HEK293 (cell line): Measurements from ENCODE around the gene MRC2.

Experiments
- CTCF ChIA-PET: fragments of 350-600 bp; formaldehyde crosslinking; extraction: SDS; loops from one replicate; lab custom pipeline; 2021; ENCODE audit warnings: antibody characterized with exemption; lab: Yijun Ruan, JAX
- POLR2A ChIA-PET: fragments of 300-600 bp; formaldehyde crosslinking; extraction: SDS; loops from one replicate; lab custom pipeline; 2020; ENCODE audit warnings: antibody characterized with exemption, inconsistent platforms; lab: Yijun Ruan, JAX
- H3K27ac ChIP-seq: fragments of 200-500 bp; sonication (Bioruptor generic); 2 replicates; pipeline ENCODE4 v1.5.1; 2014; ENCODE audit warnings: low read depth, low read length, control low read depth, inconsistent platforms; ENCODE audit errors: extremely low read depth
- H3K36me3 ChIP-seq, 2 experiments: fragments of 200-500 bp in 1 of 2; sonication (Bioruptor generic) in 1 of 2; 1 replicate in 1 of 2; 2 replicates in 1 of 2; pipeline ENCODE4 v1.5.1; 2014 to 2017; ENCODE audit warnings: inconsistent platforms in 2 of 2, low read length in 2 of 2; ENCODE audit not compliant: control insufficient read depth in 2 of 2, insufficient read depth in 1 of 2
- H3K4me1 ChIP-seq: fragments of 200-500 bp; sonication (Bioruptor generic); 2 replicates; pipeline ENCODE4 v1.5.1; 2014; ENCODE audit warnings: mild to moderate bottlenecking, low read length, inconsistent platforms; ENCODE audit not compliant: control insufficient read depth, insufficient read depth
- H3K4me3 ChIP-seq: 2 replicates; pipeline ENCODE4 v1.5.1; 2011; ENCODE audit warnings: low read depth, mild to moderate bottlenecking, control low read depth, low read length, moderate library complexity
- H3K9me3 ChIP-seq: fragments of 200-500 bp; sonication (Bioruptor generic); 2 replicates; pipeline ENCODE4 v1.5.1; 2014; ENCODE audit warnings: low read depth, low read length, inconsistent platforms; ENCODE audit not compliant: control insufficient read depth, insufficient read depth
- GLIS2 ChIP-seq: fragments of 450-650 bp; formaldehyde crosslinking; IDR thresholded peaks from 2 replicates; pipeline ENCODE4 v1.5.1; 2016; ENCODE audit warnings: missing biosample characterization, missing genetic modification characterization
- SETDB1 ChIP-seq: IDR thresholded peaks from one replicate; pipeline ENCODE4 v1.6.1; 2017; ENCODE audit warnings: mild to moderate bottlenecking, low read length, moderate library complexity, mixed read lengths; ENCODE audit not compliant: insufficient read length
- SP3 ChIP-seq: fragments of 450-650 bp; formaldehyde crosslinking; IDR thresholded peaks from 2 replicates; pipeline ENCODE4 v1.5.1; 2016; ENCODE audit warnings: missing biosample characterization, missing genetic modification characterization
- ZBTB17 ChIP-seq: fragments of 450-650 bp; formaldehyde crosslinking; IDR thresholded peaks from 2 replicates; pipeline ENCODE4 v1.5.1; 2016; ENCODE audit warnings: missing biosample characterization, missing genetic modification characterization
- ZNF157 ChIP-seq: fragments of 450-650 bp; formaldehyde crosslinking; IDR thresholded peaks from 2 replicates; pipeline ENCODE4 v1.5.1; 2016; ENCODE audit warnings: missing biosample characterization, missing genetic modification characterization
- ZNF202 ChIP-seq: fragments of 450-650 bp; formaldehyde crosslinking; IDR thresholded peaks from 2 replicates; pipeline ENCODE4 v1.5.1; 2016; ENCODE audit warnings: missing biosample characterization, missing genetic modification characterization, borderline replicate concordance
- ZNF214 ChIP-seq: fragments of 450-650 bp; formaldehyde crosslinking; IDR thresholded peaks from 2 replicates; pipeline ENCODE4 v1.5.1; 2017; ENCODE audit warnings: missing biosample characterization, mild to moderate bottlenecking, missing genetic modification characterization, borderline replicate concordance
- ZNF24 ChIP-seq: fragments of 450-650 bp; formaldehyde crosslinking; IDR thresholded peaks from 2 replicates; pipeline ENCODE4 v1.5.1; 2016; ENCODE audit warnings: missing biosample characterization, missing genetic modification characterization
- ZNF391 ChIP-seq: fragments of 450-650 bp; formaldehyde crosslinking; IDR thresholded peaks from 2 replicates; pipeline ENCODE4 v1.5.1; 2016; ENCODE audit warnings: low read depth, missing biosample characterization, missing genetic modification characterization, borderline replicate concordance
- ZNF394 ChIP-seq: fragments of 450-650 bp; formaldehyde crosslinking; IDR thresholded peaks from 2 replicates; pipeline ENCODE4 v1.5.1; 2016; ENCODE audit warnings: missing biosample characterization, missing genetic modification characterization, mild to moderate bottlenecking, moderate library complexity, borderline replicate concordance
- ZNF404 ChIP-seq: fragments of 450-650 bp; formaldehyde crosslinking; IDR thresholded peaks from 2 replicates; pipeline ENCODE4 v1.5.1; 2017; ENCODE audit warnings: missing biosample characterization, missing genetic modification characterization
- ZNF514 ChIP-seq: fragments of 450-650 bp; formaldehyde crosslinking; IDR thresholded peaks from 2 replicates; pipeline ENCODE4 v1.5.1; 2016; ENCODE audit warnings: missing biosample characterization, missing genetic modification characterization
- ZNF544 ChIP-seq: fragments of 450-650 bp; formaldehyde crosslinking; IDR thresholded peaks from 2 replicates; pipeline ENCODE4 v1.5.0; 2017; ENCODE audit warnings: missing biosample characterization, missing genetic modification characterization
- ZNF549 ChIP-seq: fragments of 450-650 bp; IDR thresholded peaks from 2 replicates; pipeline ENCODE4 v1.5.1; 2018; ENCODE audit warnings: missing biosample characterization, missing genetic modification characterization, mild to moderate bottlenecking, inconsistent platforms, moderate library complexity
- ZNF571 ChIP-seq: fragments of 450-650 bp; formaldehyde crosslinking; IDR thresholded peaks from 2 replicates; pipeline ENCODE4 v1.5.0; 2017; ENCODE audit warnings: missing biosample characterization, missing genetic modification characterization
- ZNF610 ChIP-seq: fragments of 450-650 bp; formaldehyde crosslinking; IDR thresholded peaks from 2 replicates; pipeline ENCODE4 v1.5.1; 2016; ENCODE audit warnings: missing biosample characterization, missing genetic modification characterization, borderline replicate concordance
- ZNF658 ChIP-seq: fragments of 450-650 bp; formaldehyde crosslinking; IDR thresholded peaks from 2 replicates; pipeline ENCODE4; 2016; ENCODE audit warnings: missing biosample characterization, missing genetic modification characterization
- ZNF707 ChIP-seq: fragments of 450-650 bp; formaldehyde crosslinking; IDR thresholded peaks from 2 replicates; pipeline ENCODE4 v1.5.1; 2016; ENCODE audit warnings: missing biosample characterization, missing genetic modification characterization
- TF ChIP-seq, protein P1 (sequence below): fragments of 450-650 bp; IDR thresholded peaks from 2 replicates; pipeline ENCODE4 v1.5.1; 2018; ENCODE audit warnings: missing biosample characterization, mild to moderate bottlenecking, missing genetic modification characterization
- TF ChIP-seq, protein P2 (sequence below): IDR thresholded peaks from 2 replicates; pipeline ENCODE4 v1.6.1; 2011; ENCODE audit warnings: mild to moderate bottlenecking, low read depth, low read length, borderline replicate concordance
- TF ChIP-seq, protein P3 (sequence below): fragments of 450-650 bp; formaldehyde crosslinking; IDR thresholded peaks from 2 replicates; pipeline ENCODE4 v1.5.1; 2017; ENCODE audit warnings: missing biosample characterization, missing genetic modification characterization
- TF ChIP-seq, protein P4 (sequence below): sonication (generic); formaldehyde crosslinking; IDR thresholded peaks from 2 replicates; pipeline ENCODE4 v1.8.1; 2022; ENCODE audit warnings: mild to moderate bottlenecking, moderate library complexity, missing genetic modification reagents
- TF ChIP-seq, protein P5 (sequence below): fragments of 450-650 bp; formaldehyde crosslinking; IDR thresholded peaks from 2 replicates; pipeline ENCODE4 v1.5.1; 2016; ENCODE audit warnings: missing biosample characterization, missing genetic modification characterization, borderline replicate concordance
- TF ChIP-seq, protein P6 (sequence below): fragments of 450-650 bp; formaldehyde crosslinking; IDR thresholded peaks from 2 replicates; pipeline ENCODE4 v1.5.1; 2016; ENCODE audit warnings: missing biosample characterization, missing genetic modification characterization

Gene MRC2

DNA sequence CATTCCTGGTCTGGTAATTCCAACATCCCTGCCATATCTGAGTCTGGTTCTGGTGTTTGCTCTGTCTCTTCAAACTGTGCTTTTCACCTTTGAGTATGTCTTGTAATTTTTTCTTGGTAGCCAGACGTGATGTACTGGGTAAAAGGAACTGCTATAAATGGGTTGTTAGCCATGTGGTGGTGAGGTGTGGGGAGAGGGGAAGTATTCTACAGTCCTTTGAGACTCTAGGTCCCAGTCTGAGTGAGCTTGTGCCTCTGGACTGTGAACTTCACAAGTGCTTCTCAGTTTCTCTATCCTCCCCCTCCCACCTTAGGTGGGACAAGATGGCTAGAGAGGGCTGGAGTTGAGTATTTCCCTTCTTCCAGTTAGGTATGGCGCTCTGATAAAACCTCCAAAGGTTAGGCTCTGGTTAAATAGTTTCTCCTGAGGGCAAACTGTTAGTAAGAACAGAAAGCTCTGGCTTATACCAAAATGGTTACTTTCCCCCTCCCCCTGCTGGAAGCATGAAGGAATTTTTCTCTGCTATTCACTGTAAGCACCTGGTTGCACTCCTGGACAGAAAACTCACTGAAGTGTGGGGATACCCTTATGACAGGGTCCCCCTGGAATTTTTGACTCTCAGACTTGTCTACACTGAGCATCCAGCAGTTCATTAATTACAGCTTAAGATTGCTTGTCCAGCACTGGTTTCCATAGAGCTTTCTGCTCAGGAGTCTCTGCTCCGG, 92.8 kb downstream of the MRC2 start:
- CTCF ChIA-PET = interaction anchor here (0.6 to 1.5 kb wide), 6 partner anchors 11 to 255 kb away, joined by 3 to 8 read pairs (median 4); no protein-coding TSS in a partner anchor

DNA sequence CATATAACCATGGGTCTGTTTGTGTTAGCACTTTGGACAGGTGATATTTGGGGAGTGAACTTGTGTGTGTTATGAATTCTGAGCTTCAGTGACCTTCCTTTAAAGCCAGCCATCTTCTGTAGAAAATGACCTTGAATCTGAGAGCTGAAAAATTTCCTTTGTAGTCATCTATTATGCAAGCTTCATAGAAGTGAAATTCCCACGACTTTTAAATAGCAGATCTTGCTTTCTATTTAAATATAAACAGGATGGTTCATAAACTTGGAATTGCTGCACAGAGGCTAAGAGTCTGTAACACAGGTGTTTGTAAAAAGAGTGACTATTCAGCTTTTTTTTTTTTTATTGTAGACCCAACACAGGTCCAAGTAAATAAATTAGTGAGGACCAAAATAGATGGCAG, 95.2 kb downstream of the MRC2 start:
- Histone ChIP-seq H3K9me3 (no peaks in the 10 kb centered on the region), H3K36me3 (no peaks in the 10 kb centered on the region), H3K4me1 (peaks cover 4% of the 10 kb centered on the region; the same call in 1 of the 2 replicates), H3K4me3 (no peak overlapping the region), H3K27ac (no peak overlapping the region)
- CTCF ChIA-PET = interaction anchor here (0.6 to 1.5 kb wide), 5 partner anchors 13 to 871 kb away, joined by 3 to 6 read pairs (median 4); no protein-coding TSS in a partner anchor
- POLR2A ChIA-PET = no interaction called here
- TF ChIP-seq SETDB1 (no peak), ZNF514 (no peak), ZNF202 (tag by site-specific recombination) (no peak), ZNF549 (tag by site-specific recombination) (no peak), ZNF707 (tag by site-specific recombination) (no peak), ZNF658 (tag by site-specific recombination) (no peak), ZNF404 (tag by site-specific recombination) (no peak)
- TF ChIP-seq, protein P1, sequence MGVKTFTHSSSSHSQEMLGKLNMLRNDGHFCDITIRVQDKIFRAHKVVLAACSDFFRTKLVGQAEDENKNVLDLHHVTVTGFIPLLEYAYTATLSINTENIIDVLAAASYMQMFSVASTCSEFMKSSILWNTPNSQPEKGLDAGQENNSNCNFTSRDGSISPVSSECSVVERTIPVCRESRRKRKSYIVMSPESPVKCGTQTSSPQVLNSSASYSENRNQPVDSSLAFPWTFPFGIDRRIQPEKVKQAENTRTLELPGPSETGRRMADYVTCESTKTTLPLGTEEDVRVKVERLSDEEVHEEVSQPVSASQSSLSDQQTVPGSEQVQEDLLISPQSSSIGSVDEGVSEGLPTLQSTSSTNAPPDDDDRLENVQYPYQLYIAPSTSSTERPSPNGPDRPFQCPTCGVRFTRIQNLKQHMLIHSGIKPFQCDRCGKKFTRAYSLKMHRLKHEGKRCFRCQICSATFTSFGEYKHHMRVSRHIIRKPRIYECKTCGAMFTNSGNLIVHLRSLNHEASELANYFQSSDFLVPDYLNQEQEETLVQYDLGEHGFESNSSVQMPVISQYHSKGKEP (tag by site-specific recombination) = no peak
- TF ChIP-seq, protein P2, sequence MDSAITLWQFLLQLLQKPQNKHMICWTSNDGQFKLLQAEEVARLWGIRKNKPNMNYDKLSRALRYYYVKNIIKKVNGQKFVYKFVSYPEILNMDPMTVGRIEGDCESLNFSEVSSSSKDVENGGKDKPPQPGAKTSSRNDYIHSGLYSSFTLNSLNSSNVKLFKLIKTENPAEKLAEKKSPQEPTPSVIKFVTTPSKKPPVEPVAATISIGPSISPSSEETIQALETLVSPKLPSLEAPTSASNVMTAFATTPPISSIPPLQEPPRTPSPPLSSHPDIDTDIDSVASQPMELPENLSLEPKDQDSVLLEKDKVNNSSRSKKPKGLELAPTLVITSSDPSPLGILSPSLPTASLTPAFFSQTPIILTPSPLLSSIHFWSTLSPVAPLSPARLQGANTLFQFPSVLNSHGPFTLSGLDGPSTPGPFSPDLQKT = no peak
- TF ChIP-seq, protein P3, sequence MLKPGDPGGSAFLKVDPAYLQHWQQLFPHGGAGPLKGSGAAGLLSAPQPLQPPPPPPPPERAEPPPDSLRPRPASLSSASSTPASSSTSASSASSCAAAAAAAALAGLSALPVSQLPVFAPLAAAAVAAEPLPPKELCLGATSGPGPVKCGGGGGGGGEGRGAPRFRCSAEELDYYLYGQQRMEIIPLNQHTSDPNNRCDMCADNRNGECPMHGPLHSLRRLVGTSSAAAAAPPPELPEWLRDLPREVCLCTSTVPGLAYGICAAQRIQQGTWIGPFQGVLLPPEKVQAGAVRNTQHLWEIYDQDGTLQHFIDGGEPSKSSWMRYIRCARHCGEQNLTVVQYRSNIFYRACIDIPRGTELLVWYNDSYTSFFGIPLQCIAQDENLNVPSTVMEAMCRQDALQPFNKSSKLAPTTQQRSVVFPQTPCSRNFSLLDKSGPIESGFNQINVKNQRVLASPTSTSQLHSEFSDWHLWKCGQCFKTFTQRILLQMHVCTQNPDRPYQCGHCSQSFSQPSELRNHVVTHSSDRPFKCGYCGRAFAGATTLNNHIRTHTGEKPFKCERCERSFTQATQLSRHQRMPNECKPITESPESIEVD (tag by site-specific recombination) = no peak
- TF ChIP-seq, protein P4, sequence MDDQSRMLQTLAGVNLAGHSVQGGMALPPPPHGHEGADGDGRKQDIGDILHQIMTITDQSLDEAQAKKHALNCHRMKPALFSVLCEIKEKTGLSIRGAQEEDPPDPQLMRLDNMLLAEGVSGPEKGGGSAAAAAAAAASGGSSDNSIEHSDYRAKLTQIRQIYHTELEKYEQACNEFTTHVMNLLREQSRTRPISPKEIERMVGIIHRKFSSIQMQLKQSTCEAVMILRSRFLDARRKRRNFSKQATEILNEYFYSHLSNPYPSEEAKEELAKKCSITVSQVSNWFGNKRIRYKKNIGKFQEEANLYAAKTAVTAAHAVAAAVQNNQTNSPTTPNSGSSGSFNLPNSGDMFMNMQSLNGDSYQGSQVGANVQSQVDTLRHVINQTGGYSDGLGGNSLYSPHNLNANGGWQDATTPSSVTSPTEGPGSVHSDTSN = no peak

More for the DNA sequence above, 92.8 kb downstream of the MRC2 start:
- Histone ChIP-seq H3K9me3 (no peaks in the 10 kb centered on the region), H3K4me3 (no peak overlapping the region)
- TF ChIP-seq ZNF571 = no peak
- TF ChIP-seq ZNF394 = no peak
- TF ChIP-seq, protein P5, sequence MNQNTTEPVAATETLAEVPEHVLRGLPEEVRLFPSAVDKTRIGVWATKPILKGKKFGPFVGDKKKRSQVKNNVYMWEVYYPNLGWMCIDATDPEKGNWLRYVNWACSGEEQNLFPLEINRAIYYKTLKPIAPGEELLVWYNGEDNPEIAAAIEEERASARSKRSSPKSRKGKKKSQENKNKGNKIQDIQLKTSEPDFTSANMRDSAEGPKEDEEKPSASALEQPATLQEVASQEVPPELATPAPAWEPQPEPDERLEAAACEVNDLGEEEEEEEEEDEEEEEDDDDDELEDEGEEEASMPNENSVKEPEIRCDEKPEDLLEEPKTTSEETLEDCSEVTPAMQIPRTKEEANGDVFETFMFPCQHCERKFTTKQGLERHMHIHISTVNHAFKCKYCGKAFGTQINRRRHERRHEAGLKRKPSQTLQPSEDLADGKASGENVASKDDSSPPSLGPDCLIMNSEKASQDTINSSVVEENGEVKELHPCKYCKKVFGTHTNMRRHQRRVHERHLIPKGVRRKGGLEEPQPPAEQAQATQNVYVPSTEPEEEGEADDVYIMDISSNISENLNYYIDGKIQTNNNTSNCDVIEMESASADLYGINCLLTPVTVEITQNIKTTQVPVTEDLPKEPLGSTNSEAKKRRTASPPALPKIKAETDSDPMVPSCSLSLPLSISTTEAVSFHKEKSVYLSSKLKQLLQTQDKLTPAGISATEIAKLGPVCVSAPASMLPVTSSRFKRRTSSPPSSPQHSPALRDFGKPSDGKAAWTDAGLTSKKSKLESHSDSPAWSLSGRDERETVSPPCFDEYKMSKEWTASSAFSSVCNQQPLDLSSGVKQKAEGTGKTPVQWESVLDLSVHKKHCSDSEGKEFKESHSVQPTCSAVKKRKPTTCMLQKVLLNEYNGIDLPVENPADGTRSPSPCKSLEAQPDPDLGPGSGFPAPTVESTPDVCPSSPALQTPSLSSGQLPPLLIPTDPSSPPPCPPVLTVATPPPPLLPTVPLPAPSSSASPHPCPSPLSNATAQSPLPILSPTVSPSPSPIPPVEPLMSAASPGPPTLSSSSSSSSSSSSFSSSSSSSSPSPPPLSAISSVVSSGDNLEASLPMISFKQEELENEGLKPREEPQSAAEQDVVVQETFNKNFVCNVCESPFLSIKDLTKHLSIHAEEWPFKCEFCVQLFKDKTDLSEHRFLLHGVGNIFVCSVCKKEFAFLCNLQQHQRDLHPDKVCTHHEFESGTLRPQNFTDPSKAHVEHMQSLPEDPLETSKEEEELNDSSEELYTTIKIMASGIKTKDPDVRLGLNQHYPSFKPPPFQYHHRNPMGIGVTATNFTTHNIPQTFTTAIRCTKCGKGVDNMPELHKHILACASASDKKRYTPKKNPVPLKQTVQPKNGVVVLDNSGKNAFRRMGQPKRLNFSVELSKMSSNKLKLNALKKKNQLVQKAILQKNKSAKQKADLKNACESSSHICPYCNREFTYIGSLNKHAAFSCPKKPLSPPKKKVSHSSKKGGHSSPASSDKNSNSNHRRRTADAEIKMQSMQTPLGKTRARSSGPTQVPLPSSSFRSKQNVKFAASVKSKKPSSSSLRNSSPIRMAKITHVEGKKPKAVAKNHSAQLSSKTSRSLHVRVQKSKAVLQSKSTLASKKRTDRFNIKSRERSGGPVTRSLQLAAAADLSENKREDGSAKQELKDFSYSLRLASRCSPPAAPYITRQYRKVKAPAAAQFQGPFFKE (tag by site-specific recombination) = no peak
- no peak for TF ChIP-seq ZNF157 (tag by site-specific recombination)
- no peak for TF ChIP-seq ZNF391 (tag by site-specific recombination)
- TF ChIP-seq ZNF544 (tag by site-specific recombination) = no peak
- TF ChIP-seq, protein P6, sequence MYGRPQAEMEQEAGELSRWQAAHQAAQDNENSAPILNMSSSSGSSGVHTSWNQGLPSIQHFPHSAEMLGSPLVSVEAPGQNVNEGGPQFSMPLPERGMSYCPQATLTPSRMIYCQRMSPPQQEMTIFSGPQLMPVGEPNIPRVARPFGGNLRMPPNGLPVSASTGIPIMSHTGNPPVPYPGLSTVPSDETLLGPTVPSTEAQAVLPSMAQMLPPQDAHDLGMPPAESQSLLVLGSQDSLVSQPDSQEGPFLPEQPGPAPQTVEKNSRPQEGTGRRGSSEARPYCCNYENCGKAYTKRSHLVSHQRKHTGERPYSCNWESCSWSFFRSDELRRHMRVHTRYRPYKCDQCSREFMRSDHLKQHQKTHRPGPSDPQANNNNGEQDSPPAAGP (tag by site-specific recombination) = no peak
- TF ChIP-seq ZBTB17 (tag by site-specific recombination) = no peak
- no peak for TF ChIP-seq GLIS2
- no peak for TF ChIP-seq ZNF214 (tag by site-specific recombination)
- TF ChIP-seq ZNF610 (tag by site-specific recombination) = no peak
- TF ChIP-seq ZNF24 (tag by site-specific recombination) = no peak
- TF ChIP-seq SP3 (tag by site-specific recombination) = no peak
- TF ChIP-seq, all 188 proteins: peak for 0
- Histone ChIP-seq H3K27ac (no peak overlapping the region), H3K36me3 (no peaks in the 10 kb centered on the region), H3K4me1 (peaks cover 4% of the 10 kb centered on the region; the same call in 1 of the 2 replicates)
- POLR2A ChIA-PET = interaction anchor here (0.6 kb wide), 2 partner anchors 59 to 109 kb away, joined by 3 to 6 read pairs; no protein-coding TSS in a partner anchor
